NCI-H748 (cell line): ENCODE measurements around the gene CD47.
A peak's percentile ranks its signal among the peaks of the same experiment; 100 is the strongest.

ENCODE experiments used
- DNase-seq: peaks from one replicate; lab custom pipeline; 2025; ENCODE audit not compliant: unreplicated experiment; lab: John Stamatoyannopoulos, UW

Gene CD47

DNA sequence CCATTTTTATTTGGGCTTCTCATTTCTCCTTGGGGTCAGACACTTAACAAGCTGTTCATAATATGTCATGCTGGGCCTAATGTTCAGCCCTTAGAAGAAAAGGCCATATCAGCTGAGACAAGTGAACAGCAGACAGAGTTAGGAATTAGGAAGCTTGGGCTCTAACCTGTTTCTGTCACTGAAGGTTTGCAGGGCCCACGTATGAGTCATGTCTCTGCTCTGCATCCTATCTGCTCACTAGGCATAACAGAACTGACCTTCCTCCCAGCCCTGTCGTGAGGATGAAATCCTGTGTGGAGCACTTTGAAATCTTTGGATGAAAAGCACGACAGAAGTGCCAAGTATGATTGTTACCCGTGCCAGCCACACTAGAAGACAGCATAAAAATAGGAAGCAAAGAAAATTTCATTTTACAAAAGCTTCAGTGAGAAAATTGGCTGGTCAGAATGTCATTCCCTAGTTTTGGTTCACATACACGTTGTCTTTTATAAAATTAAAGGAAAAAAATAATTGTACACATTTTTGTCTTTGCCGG, 26.5 kb upstream of the CD47 start:
- no peak for DNase-seq

DNA sequence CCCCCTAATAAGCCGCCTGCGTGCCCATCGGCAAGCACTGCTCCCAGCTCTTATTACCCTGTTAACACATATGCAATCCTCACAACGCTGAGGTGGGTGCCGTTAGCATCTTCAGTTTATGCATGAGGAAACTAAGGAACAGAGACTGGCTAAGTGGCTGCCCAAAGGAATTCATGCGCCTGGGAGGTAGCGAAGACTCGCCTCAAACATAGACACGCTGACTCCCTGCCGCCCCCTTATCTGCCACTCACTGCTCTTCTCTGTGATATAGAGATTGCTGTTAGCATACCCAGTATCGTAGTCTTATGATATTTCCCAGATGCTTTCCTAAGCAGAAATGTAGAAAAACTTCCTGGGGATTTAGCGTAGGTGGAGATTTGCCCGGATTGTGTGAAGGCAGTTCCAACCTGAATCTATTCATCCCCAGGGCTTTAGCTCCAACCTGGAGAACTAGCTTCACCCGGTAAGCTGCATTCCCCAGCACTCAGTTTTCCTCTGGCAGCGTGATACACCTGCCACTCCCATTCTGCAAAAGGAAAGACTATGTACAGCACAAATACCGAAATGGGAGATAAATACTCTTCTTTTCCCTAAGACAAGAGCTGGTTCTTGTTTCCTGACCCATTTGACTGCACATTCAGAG, 23.7 kb upstream of the CD47 start:
- DNase-seq, result no peak

DNA sequence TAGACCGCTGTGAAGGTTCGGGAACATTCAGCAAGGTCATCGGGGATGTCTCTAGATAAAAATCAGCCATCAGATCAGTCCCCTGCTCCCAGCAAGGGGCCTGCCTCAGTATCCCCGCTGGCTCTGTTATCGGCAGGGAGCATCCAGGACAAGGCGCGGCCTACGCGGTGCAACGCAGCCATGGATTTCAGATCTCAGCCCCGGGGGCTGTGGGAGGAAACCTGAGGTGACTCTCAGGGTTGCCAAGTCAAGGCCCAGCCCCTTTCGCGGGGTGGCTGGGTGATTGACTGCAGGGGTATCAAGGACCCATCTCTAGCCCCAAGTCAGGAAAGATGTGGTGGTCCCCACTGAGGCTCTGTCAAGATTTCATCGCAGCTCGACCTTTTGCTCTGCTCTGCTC, 23.1 kb upstream of the CD47 start:
- DNase-seq, result no peak

DNA sequence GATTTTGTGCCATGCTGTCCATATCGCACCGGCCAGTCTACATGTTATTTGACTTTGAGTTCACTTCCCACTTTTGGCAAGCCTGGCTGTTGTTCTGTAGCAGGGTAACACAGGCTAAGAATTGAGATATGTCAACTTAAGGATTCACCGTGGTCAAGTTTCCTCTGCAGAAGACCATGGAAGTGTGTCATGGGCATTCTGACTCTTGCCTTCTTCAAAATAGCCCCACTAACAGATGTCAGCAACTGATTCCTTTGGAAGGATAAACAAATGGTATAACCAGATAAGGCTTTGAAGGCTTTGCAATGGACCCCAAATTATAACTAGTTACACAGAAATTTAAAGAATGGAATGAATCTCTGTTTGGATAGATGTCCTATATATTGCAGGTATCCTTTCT, 20.1 kb upstream of the CD47 start:
- DNase-seq, result no peak

DNA sequence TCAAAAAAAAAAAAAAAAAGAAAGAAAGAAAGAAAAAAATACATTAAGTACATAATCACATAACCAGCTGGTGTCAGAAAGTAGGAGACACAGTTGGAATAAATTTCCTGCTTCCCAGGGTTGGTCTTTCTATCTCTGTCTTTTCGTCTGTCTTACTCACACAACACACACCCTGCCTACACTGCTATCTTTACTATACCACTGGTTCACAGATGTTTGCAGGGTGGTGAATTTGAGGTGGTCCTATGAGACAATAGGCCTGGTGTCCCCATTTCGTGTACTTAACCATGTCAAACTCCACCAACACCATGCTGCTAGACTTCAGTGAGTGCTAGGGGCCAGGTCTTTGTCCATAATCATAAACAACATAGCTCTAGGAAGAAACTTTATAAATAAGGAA, 17.6 kb upstream of the CD47 start:
- DNase-seq, result no peak

DNA sequence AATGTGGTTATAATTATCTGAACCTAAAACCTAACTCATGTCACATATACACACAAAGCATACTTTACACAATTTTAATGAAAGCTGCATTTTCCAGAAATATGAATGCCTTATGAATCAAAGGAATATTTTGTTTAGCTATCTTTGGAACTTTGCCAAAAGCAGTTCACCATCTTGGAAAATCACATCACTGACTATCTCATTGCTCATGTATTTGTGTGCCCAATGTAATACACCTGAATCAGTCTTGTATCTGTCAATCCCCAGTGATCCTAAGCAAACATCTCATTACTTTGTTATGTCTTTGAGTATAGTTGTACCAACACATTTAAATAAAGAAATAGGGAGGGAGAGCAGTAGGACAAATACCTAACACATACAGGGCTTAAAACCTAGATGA, 15.6 kb upstream of the CD47 start:
- DNase-seq, result no peak

DNA sequence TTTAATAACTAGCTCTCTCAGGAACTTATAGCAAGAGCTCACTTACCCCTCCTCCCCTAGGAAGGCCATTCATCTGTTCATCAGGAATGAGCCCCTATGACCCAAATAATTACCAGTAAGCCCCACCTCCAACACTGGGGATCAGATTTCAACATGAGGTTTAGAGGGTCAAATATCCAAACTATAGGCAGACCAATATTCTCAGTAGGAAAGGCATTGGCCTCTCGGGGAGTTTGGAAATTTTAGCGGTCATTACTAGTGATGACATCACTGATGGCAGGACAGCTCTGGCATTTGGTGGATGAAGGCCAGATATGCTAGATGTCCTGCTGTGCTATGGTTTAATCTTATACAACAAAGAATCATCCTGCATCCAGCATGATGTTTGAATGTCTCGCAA, 15.2 kb upstream of the CD47 start:
- DNase-seq, result peak; percentile 18

DNA sequence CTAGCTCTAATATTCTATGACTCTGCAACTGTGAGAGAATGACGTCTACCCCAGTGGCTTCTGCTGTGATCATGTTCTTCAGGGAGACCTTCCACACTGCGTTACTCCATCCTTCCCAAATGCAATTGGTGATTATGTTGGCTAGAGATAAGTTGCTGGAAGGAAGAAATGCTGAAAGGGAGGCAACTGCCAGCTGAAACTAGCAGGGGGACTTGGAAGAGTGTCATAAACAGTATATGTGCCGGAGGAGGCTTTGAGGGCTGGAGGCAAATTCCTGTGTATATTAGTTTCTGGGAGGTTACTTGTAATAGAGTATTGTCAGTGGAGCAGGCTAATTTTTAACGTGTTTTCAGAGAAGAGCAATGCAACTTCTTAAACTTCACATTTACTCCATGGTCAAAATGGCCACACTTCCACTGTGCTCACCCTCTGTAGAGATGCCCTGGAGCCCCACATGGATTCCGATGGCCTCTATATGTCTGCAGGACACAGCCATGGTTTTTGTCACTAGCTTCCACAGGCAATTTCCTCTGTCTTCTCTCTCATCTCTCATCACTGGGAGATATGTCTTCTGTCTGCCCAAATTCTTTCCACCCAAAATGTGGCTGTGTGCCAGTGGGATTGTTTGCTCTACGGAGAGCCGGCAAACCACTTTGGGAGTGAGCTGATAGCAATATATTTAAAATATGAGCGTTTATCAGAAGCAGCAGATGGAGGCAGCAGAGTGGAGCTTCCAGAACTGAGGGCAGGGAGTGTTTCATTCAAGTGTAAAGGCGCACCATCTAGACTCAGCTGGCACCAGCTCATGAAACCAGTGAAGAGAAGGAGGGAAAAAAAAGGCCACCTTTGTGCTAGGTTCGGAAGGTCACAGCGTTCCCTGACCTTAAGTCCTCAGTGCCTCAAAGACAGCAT, 13.3 kb upstream of the CD47 start:
- DNase-seq, result peak; percentile 23

DNA sequence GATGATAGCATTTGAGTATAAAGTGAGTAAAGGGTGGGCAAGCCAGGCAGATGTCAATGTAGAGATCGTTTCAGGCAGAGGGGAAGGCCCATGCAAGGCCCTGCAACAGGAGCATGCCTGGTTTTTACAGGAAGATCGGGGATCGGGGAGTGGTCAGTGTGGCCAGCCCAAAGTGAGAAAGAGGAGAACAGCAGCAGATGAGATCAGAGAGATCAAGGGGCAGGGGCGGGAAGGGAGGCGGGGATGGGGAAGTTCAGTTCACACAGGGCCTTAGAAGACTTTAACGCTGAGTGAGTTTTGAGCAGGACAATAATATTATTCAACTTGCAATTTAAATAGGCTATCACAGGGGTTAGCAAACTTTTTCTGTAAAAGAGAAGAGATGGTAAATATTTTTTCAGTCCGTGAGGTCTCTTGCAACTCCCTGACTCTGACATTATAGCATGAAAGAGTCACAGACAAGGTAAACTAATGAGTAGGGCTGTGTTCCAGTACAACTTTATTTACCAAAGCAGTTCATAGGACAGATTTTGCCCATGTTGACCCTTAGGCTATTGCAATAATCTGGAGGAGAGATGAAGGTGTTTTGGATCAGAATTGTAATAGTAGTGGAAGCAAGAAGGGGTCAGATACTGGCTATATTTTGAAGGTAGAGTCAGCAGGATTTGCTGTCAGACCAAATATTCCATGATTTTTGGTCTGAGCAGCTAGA, 12.4 kb upstream of the CD47 start:
- DNase-seq, result no peak

DNA sequence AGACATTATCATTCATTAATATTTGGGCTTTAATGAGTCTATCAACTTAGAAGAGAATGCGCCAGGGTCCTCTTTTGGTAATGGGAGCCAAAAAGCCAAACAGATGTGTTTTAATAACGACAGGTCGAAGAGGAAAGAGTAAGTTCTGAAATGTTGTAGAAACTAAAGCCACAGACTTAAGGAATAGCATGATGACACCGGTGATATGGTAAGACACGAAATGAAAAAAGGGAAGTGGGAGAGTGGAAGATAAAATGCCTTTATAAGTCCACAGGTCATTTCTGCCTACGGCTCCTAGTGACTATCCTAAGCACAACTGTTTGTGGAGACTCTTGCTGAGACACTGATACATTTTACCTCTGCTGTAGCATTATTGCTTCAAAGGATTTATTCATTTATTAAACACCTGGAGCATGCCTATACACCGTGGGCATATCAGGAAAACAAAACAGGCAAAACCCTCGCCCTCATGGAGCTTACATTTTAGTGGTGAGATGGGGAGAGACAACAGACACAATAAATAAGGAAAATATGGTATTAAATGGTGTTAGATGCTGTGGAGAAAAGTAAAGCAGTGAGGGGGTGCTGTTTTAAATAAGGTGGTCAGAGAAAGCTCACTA, 11.7 kb upstream of the CD47 start:
- no peak for DNase-seq

DNA sequence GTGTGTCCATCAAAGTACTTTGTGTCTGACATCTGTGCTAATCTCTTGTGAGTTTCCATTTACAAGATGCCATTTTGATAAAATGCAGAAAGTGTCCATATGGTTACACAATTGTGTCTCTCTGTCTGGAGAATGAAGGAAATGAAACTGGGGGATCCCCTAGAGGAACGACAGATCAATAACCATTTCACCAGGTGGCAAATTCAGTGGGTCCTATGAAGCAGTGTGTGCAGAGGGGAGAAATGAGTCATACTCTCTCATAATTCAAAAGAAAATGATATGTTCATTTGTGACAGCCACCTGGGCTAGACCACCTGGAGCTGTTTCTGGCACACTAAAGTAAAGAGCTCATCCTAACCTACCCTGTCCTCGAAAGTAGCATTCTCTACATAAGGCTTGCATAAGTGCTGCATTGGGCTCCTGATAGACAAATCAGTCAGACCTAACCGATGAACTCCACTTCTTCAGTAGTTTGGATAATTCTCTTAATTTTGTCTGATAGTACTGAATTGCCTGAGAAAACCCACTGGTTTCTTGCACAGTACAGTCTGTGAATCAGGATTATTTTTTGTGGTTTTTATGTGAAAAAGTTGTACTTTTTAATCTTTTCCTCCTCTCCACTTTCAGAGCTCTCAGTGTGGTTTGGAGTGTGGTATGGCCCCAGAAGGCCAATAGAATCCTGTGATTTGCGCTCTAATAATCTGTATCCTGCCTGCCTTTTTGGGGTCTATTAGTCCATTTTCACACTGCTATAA, 10.3 kb upstream of the CD47 start:
- no peak for DNase-seq

DNA sequence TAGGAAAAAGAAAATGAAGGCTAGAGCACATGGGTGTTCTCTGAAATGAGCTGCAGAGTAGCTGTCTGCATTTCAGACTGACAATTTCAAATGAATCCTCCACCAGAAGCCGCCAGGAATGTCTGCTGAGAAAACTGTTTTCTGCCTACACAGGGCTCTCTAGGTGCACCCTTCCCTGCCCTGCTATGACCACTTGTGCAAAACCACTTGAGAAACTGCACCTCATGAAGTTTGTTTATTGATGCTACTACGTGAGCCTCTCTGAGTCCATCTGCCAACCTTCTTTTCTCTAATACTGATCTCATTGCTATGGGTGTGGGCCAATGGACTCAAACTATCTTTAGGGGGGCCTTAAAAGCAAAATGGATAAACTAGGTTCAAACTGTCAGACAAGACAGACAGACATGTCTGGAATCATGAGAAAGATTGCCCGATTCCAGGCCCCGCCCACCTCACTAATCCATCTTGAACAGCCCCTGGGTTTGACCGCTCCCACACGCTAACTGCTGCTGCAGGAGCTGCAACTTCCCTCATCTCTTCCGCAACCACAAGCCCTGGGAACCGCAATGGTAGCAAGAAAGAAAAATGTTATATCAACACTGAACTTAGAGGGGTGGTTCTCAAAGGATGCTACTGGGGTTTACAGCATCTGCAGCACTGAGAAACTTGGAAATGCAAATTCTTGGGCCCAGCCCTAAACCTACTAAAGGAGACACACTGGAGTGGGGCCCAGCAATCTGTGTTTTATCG, 9.0 kb upstream of the CD47 start:
- DNase-seq, result no peak

DNA sequence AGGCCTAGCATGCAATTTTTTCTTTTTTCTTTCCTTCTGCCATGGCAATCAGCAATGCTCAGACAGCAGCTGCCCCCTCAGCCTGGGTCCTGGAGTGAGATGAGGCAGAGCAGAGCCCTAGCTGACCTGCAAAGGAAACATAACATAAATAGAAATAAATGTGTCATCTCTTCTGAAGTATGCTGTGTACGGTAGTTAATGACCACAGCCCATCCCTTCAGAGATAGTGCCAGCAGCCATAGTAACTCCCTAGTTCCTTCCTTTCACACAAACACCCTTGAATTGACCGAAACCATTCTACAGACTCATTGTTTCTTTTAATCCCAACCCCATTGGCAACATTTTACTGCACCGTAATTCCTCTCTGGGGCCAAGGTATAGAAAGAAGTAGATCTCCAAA, 8.4 kb upstream of the CD47 start:
- DNase-seq, result no peak

DNA sequence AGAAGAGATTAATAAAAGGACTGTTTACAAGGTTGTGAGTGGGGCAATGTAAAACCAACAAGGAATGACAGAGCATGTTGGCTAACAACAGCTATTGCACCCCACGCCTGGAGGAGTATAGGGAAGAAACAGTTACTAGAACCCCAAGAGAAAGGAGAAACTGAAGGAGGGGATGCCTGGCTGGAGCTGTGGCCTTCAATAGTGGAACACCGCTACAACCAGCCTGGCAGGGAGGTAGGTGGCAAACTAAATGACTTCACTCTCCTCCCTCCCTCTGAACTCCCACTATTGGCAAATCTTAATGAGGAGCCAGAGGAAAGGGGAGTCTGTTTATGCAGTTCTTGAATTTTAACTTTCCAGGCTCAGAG, 7.2 kb upstream of the CD47 start:
- DNase-seq, result no peak

DNA sequence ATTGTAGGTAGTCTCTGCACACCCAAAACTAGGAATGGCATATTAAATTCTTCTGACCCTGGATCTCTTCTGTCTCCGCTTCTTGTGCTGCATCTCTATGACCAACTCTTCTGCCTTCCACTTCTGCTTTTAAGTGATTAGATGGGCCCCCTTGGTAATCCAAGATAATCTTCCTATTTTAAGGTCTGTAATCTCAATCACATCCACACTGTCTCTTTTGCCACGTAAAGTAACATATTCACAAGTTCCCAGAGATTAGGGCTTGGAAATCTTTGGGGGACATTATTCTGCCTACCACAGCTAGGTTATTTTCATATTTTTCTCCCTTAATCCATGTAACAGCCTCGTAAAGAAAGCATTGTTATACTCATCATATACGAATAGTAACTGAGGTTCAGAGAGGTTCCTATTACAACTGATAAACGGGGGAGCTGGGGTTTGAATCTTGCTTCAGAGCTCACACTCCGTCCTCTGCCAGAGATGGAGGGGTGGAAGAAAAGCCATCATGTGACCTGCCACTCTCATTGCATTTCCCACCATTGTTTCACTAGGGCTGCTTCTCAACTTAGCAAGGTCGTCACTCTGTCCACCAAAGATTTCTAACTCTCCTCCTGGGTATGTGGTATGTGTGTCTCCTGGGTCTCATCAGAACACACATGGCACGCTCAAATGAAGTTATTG, 6.6 kb upstream of the CD47 start:
- DNase-seq, result no peak

DNA sequence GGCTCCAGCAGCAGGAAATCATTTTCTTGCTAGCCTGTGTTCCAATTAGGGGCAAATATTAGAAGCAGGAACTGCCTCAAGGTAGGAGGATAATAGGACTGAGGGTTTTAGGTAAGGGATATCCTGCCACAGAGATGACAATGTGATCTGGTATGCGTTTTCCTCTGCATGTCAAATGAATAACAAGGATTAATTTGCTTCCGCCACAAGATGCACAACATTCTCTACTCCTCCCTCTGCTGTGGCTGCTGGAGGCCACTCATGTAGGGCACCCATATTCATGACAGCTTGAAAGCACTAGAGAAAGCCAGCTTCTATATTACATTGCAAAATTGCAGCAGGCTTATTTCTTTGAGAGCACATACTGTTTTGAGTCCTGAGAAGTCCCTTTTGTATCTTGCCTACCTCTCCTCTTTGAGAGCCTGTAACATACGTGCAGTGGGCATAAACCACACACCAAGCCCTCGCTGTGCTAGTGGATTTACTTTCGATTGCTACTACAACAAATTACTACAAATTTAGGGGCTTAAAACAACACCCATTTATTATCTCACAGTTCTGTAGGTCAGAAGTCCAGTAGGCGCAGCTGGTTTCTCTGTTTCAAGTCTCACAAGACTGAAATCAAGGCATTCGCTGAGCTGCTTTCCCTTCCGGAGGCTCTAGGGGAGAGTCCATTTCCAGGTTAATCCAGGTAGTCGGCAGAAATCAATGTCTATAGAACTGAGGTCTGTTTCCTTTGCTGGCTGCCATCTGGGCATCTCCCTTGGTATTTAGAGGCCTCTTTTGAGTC, 5.9 kb upstream of the CD47 start:
- no peak for DNase-seq

DNA sequence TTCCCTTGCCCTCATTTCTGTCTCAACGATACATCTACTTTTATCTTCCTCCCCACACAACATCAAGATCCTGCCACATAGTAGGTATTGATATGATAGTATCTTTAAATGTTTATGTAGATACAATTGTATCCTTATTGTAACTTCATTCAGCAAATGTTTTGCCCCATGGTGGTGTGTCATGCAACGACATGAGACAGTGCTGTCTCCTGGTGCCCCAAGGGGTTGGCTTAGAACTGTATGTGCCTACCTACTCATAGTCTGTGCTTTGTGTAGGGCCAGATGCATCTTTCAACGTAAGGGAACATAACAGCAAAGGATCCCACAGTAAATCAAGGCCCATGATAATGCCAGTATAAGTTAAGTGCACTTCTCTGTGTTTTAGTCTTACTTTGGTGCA, 2.8 kb upstream of the CD47 start:
- no peak for DNase-seq

DNA sequence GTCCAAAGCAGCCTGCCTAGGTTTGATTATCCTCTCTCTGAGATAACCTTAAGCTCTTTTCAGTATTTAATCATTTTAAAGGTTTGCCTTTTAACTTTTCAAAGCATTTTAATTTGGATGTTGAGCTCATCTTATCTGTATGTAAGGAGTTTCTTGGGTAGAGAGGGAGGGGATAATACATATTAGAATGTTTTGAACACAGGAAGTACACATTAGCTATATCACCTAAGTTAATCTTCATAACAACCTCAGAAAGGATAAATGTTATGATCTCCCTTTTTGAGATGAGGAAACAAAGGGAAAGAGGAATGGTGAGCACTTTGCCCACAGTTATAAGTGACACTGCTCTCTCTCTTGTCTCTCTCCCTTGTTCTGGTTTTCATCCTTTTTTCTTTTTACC, 2.2 kb upstream of the CD47 start:
- DNase-seq, result no peak

DNA sequence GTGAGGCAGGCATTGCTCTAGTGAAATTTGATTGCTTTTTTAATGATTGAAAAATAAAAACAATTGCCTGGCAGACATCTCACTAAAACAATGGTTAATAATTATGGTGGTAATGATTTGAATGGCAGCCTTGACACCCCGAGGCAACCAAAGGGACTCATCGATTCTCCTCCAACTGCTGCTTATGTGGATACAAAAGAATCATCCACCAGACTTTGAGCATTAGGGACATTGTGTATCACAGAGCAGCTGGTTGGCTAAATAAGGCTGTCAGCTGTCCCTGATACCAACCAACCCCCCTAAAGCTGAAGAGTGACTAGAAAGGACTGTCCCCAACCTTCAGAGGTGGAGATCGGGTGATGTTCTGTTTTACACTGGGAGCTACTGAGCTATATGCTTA, 1.7 kb upstream of the CD47 start:
- no peak for DNase-seq
